H9 (cell line): ENCODE results near the gene CREG2. TPM values are rescaled to one million over a fixed set of nuclear protein-coding genes. Genes with fewer than 3 reads are reported as not detected.

Experiments
- DNase-seq: peaks from one replicate; pipeline ENCODE4 v3.0.0-alpha.2; 2017
- H2AFZ ChIP-seq: one replicate; pipeline ENCODE4 v1.6.1; 2013; ENCODE audit warnings: mild to moderate bottlenecking, low read length, control low read depth, moderate library complexity
- H2AK5ac ChIP-seq: 2 replicates; pipeline ENCODE4 v1.6.1; 2013; ENCODE audit warnings: low read length, control low read depth, mixed read lengths; ENCODE audit not compliant: insufficient read length
- H2BK120ac ChIP-seq: one replicate; pipeline ENCODE4 v1.6.1; 2013; ENCODE audit warnings: low read depth, mild to moderate bottlenecking, low read length, control low read depth, inconsistent platforms; ENCODE audit not compliant: poor library complexity, severe bottlenecking
- H2BK12ac ChIP-seq: 2 replicates; pipeline ENCODE4 v1.6.1; 2013; ENCODE audit warnings: low read length, control low read depth, mixed read lengths, low read depth; ENCODE audit not compliant: insufficient read length
- H2BK15ac ChIP-seq: 2 replicates; pipeline ENCODE4 v1.6.1; 2013; ENCODE audit warnings: low read depth, low read length, control low read depth
- H2BK20ac ChIP-seq: one replicate; pipeline ENCODE4 v1.6.1; 2013; ENCODE audit warnings: low read depth, mild to moderate bottlenecking, low read length, control low read depth, inconsistent platforms; ENCODE audit not compliant: poor library complexity, severe bottlenecking
- H2BK5ac ChIP-seq: 2 replicates; pipeline ENCODE4 v1.6.1; 2013; ENCODE audit warnings: low read length, control low read depth, mixed read lengths; ENCODE audit not compliant: insufficient read length
- H3K14ac ChIP-seq: 2 replicates; pipeline ENCODE4 v1.6.1; 2013; ENCODE audit warnings: low read length, control low read depth; ENCODE audit not compliant: insufficient read depth
- H3K18ac ChIP-seq: 2 replicates; pipeline ENCODE4 v1.6.1; 2013; ENCODE audit warnings: low read depth, mild to moderate bottlenecking, mixed read lengths, low read length, control low read depth; ENCODE audit not compliant: insufficient read length
- H3K23ac ChIP-seq: 2 replicates; pipeline ENCODE4 v1.6.1; 2013; ENCODE audit warnings: low read length, control low read depth, mixed read lengths, low read depth; ENCODE audit not compliant: insufficient read length
- H3K23me2 ChIP-seq: 2 replicates; pipeline ENCODE4 v1.6.1; 2013; ENCODE audit warnings: low read depth, mild to moderate bottlenecking, mixed read lengths, low read length, control low read depth; ENCODE audit not compliant: insufficient read length, poor library complexity, severe bottlenecking
- H3K27ac ChIP-seq: 2 replicates; pipeline ENCODE4 v1.5.1; 2013; ENCODE audit warnings: low read length, control low read depth, mixed read lengths, low read depth; ENCODE audit not compliant: insufficient read length
- H3K27me3 ChIP-seq: 2 replicates; pipeline ENCODE4 v1.6.1; 2013; ENCODE audit warnings: low read length, control low read depth, inconsistent platforms; ENCODE audit not compliant: insufficient read depth
- H3K4ac ChIP-seq: 2 replicates; pipeline ENCODE4 v1.6.1; 2013; ENCODE audit warnings: low read depth, mild to moderate bottlenecking, control low read depth, inconsistent platforms, low read length, moderate library complexity
- H3K4me1 ChIP-seq: 2 replicates; pipeline ENCODE4 v1.6.1; 2013; ENCODE audit warnings: low read length, control low read depth, inconsistent platforms; ENCODE audit not compliant: insufficient read depth
- H3K4me2 ChIP-seq: 2 replicates; pipeline ENCODE4 v1.6.1; 2013; ENCODE audit warnings: low read length, control low read depth, mixed read lengths; ENCODE audit not compliant: insufficient read length, insufficient read depth
- H3K56ac ChIP-seq: 2 replicates; pipeline ENCODE4 v1.6.1; 2013; ENCODE audit warnings: low read depth, mild to moderate bottlenecking, mixed read lengths, low read length, control low read depth; ENCODE audit not compliant: insufficient read length
- H3K79me1 ChIP-seq: 2 replicates; pipeline ENCODE4 v1.6.1; 2013; ENCODE audit warnings: low read depth, mild to moderate bottlenecking, moderate library complexity, low read length, control low read depth, inconsistent platforms; ENCODE audit not compliant: insufficient read depth, poor library complexity, severe bottlenecking
- H3K79me2 ChIP-seq: 2 replicates; pipeline ENCODE4 v1.6.1; 2013; ENCODE audit warnings: low read length, control low read depth, inconsistent platforms; ENCODE audit not compliant: insufficient read depth
- H3K9ac ChIP-seq: 2 replicates; pipeline ENCODE4 v1.6.1; 2013; ENCODE audit warnings: low read length, control low read depth, mixed read lengths; ENCODE audit not compliant: insufficient read length; ENCODE audit errors: extremely low read depth
- H3K9me3 ChIP-seq: one replicate; pipeline ENCODE4 v1.6.1; 2013; ENCODE audit warnings: low read depth, low read length, inconsistent platforms; ENCODE audit not compliant: control insufficient read depth
- H3T11ph ChIP-seq: one replicate; pipeline ENCODE4 v1.6.1; 2013; ENCODE audit warnings: mild to moderate bottlenecking, low read length, control low read depth, inconsistent platforms
- H4K20me1 ChIP-seq: one replicate; pipeline ENCODE4 v1.6.1; 2013; ENCODE audit not compliant: control insufficient read depth, insufficient read length, insufficient read depth
- H4K5ac ChIP-seq: 2 replicates; pipeline ENCODE4 v1.6.1; 2013; ENCODE audit warnings: low read depth, mild to moderate bottlenecking, mixed read lengths, low read length, control low read depth; ENCODE audit not compliant: insufficient read length
- H4K8ac ChIP-seq: replicated peaks from 2 replicates; pipeline ENCODE4 v1.6.1; 2013; ENCODE audit warnings: low read length, control low read depth, mixed read lengths, low read depth; ENCODE audit not compliant: insufficient read length
- H4K91ac ChIP-seq: 2 replicates; pipeline ENCODE4 v1.6.1; 2013; ENCODE audit warnings: low read depth, mild to moderate bottlenecking, moderate library complexity, mixed read lengths, low read length, control low read depth; ENCODE audit not compliant: insufficient read length
- H3K27ac Mint-ChIP-seq, 3 experiments: 2 replicates in 2 of 3; 3 replicates in 1 of 3; pipeline ENCODE4 v1.8.0; 2020 to 2021; ENCODE audit warnings: mixed read lengths in 3 of 3, mild to moderate bottlenecking in 1 of 3, moderate library complexity in 1 of 3
- H3K27me3 Mint-ChIP-seq: 2 replicates; pipeline ENCODE4 v1.8.0; 2021; ENCODE audit warnings: low read depth, mild to moderate bottlenecking, moderate library complexity, mixed read lengths
- H3K36me3 Mint-ChIP-seq, 3 experiments: 2 replicates in 2 of 3; 3 replicates in 1 of 3; pipeline ENCODE4 v1.8.0; 2020 to 2021; ENCODE audit warnings: low read depth in 3 of 3, mixed read lengths in 3 of 3; ENCODE audit not compliant: insufficient read depth in 1 of 3
- H3K4me1 Mint-ChIP-seq, 2 experiments: 2 replicates each; pipeline ENCODE4 v1.8.0; 2020; ENCODE audit warnings: mixed read lengths in 2 of 2
- H3K4me3 Mint-ChIP-seq, 2 experiments: 2 replicates in 1 of 2; 3 replicates in 1 of 2; pipeline ENCODE4 v1.8.0; 2020 to 2021; ENCODE audit warnings: mild to moderate bottlenecking in 2 of 2, mixed read lengths in 2 of 2, moderate library complexity in 1 of 2
- H3K9me3 Mint-ChIP-seq, 2 experiments: 2 replicates in 1 of 2; 3 replicates in 1 of 2; pipeline ENCODE4 v1.8.0; 2020; ENCODE audit warnings: mild to moderate bottlenecking in 2 of 2, mixed read lengths in 2 of 2, moderate library complexity in 1 of 2
- CTCF ChIP-seq: fragments of 200-600 bp; sonication (generic); conservative IDR thresholded peaks from 3 replicates; pipeline ENCODE4 v1.8.0; 2021; ENCODE audit warnings: antibody characterized with exemption, mild to moderate bottlenecking
- WGBS: extraction: QIAGEN DNeasy Blood & Tissue Kit; methylation state at CpG from one replicate; pipeline ENCODE4 v1.1.7; 2013; ENCODE audit warnings: missing lambda C conversion rate, low lambda C conversion rate, mixed read lengths; ENCODE audit not compliant: insufficient read length; ENCODE audit errors: extremely low coverage; 5-methylcytosine and 5-hydroxymethylcytosine counted together
- total RNA-seq: library from RNA; stranded (reverse); gene quantifications from 2 replicates; pipeline ENCODE4 v1.2.1, GENCODE V29; 2021

Gene CREG2
- total RNA-seq, 1 experiment from 2014 or later: 0.77 TPM

- no CpG with 5 or more reads among the region's 1 CpG for WGBS
Measured at GRCh38 chr2:101300164-101300563, 87.1 kb downstream of the CREG2 start.

More at GRCh38 chr2:101300164-101300563, 87.1 kb downstream of the CREG2 start:
- H2BK120ac ChIP-seq: no peak overlapping the region
- no peaks in the 10 kb centered on the region for H3K9me3 ChIP-seq
- Mint-ChIP-seq H3K4me3 (no peak overlapping the region), H3K27me3 (no peaks in the 10 kb centered on the region), H3K9me3 (no peaks in the 10 kb centered on the region), H3K36me3 (peaks cover under 1 to 11% (median 8%) of the 10 kb centered on the region in 3 experiments; a peak in 6 of 7 replicates), H3K27ac (peak overlapping the region in 2 of 3 experiments; percentile 50 to 89; a peak in 3 of 7 replicates), H3K4me1 (peaks cover 5 to 15% of the 10 kb centered on the region in 2 experiments)
- no peak overlapping the region for H3T11ph ChIP-seq
- no peak overlapping the region for H3K14ac ChIP-seq
- H3K9ac ChIP-seq: no peak overlapping the region
- H3K56ac ChIP-seq: no peak overlapping the region
- H3K4me2 ChIP-seq: no peak overlapping the region
- no peak overlapping the region for H3K23ac ChIP-seq
- TF ChIP-seq CTCF: no peak
- no peak overlapping the region for H2AFZ ChIP-seq
- H3K23me2 ChIP-seq: no peaks in the 10 kb centered on the region
- no peak overlapping the region for H3K27ac ChIP-seq
- H2BK20ac ChIP-seq: no peak overlapping the region
- no peaks in the 10 kb centered on the region for H4K20me1 ChIP-seq
- no peak overlapping the region for H2BK15ac ChIP-seq
- no peak overlapping the region for H4K91ac ChIP-seq
- H3K79me2 ChIP-seq: peaks cover 10% of the 10 kb centered on the region; the same call in 1 of the 2 replicates
- H3K4me1 ChIP-seq: no peaks in the 10 kb centered on the region
- peaks cover 2% of the 10 kb centered on the region for H3K79me1 ChIP-seq
- H3K4ac ChIP-seq: no peak overlapping the region
- no peak overlapping the region for H4K5ac ChIP-seq
- H2BK12ac ChIP-seq: no peak overlapping the region
- H3K18ac ChIP-seq: no peak overlapping the region
- no peak overlapping the region for H2AK5ac ChIP-seq
- no peak overlapping the region for H4K8ac ChIP-seq
- no peaks in the 10 kb centered on the region; the same call in 1 of the 2 replicates for H3K27me3 ChIP-seq
- no peak overlapping the region for H2BK5ac ChIP-seq
- DNase-seq: no peak
